Measurements from ENCODE around the gene STK39. TPM values are rescaled to one million over a fixed set of nuclear protein-coding genes. Genes with fewer than 3 reads are reported as not detected.

Gene STK39
- total RNA-seq, 6 experiments from 2014 or later = 0.29 to 1.2 (median 0.60) TPM

DNA sequence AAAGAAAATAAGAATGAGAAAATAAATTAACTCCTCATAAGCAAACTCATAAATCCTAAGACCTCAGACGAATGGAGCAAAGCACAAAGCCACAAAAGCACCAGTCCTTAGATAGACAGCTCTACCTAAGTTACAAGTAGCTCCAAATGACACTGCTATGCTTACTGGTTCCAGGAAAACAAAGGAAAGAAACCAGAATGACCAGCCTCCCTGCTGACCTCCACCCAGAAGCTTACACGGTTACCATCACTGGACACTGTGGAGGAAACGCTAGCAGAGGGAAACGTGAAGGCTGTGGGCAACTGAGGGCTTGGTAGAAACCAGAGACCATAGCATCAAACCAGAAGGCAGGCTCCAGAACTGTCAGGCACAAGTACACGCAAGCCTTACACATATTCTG is 67.8 kb downstream of the STK39 start:
- no peaks in the 10 kb centered on the region for H3K9me3 ChIP-seq

DNA sequence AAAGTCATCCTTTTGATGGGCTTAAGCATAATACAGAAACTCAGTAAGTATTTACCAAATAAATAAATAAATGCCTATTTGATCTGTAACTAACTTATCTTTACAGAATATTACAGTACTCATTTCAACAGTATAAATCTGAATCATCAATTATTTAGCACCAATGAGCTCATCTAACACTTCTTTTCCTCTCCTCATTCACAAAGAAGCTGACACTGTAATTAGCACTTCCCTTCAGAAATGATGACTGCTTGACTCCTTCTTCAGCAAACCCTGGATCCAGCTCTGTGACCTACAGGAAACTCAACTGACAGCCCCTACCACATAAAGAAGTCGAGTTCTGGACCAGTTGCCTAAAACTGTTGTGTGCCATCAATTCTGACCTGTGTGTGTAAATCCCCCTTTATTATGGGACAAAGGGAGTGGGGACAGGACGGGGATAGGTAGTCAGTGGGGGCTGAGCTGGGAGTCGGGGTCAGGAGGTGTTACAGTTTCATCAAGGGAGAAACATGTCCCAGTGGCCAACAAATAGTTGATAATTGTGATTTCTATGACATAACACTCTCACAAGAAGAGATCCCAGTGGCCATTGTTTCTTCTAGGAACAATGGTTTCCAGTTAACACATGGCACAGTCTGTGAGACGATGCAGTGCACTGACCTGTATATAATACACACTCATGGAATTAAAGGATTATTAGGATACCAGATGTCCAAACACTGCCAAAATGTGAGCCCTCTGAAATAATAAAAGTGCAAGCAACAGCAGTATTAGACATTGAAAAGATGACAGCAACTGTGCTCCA is 68.7 kb downstream of the STK39 start:
- H3K9me3 ChIP-seq = no peaks in the 10 kb centered on the region
- no peaks in the 10 kb centered on the region for H3K4me1 ChIP-seq
- H3K27ac ChIP-seq = no peak overlapping the region
- 77% methylated on average over 4 of the region's 4 CpGs for WGBS (ENCODE audit: insufficient coverage, low coverage, low lambda C conversion rate, missing lambda C conversion rate)
- no peak for ATAC-seq
- H3K4me3 ChIP-seq = no peak overlapping the region
- intact Hi-C loops (cut with DNase I) = no loop called here
- H3K36me3 ChIP-seq = no peaks in the 10 kb centered on the region
- H3K27me3 ChIP-seq = no peaks in the 10 kb centered on the region
- DNase-seq = no peak
- TF ChIP-seq POLR2A (IDR thresholded peaks at IDR 0.05) = no peak
- TF ChIP-seq, protein P1, sequence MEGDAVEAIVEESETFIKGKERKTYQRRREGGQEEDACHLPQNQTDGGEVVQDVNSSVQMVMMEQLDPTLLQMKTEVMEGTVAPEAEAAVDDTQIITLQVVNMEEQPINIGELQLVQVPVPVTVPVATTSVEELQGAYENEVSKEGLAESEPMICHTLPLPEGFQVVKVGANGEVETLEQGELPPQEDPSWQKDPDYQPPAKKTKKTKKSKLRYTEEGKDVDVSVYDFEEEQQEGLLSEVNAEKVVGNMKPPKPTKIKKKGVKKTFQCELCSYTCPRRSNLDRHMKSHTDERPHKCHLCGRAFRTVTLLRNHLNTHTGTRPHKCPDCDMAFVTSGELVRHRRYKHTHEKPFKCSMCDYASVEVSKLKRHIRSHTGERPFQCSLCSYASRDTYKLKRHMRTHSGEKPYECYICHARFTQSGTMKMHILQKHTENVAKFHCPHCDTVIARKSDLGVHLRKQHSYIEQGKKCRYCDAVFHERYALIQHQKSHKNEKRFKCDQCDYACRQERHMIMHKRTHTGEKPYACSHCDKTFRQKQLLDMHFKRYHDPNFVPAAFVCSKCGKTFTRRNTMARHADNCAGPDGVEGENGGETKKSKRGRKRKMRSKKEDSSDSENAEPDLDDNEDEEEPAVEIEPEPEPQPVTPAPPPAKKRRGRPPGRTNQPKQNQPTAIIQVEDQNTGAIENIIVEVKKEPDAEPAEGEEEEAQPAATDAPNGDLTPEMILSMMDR (IDR thresholded peaks at IDR 0.05) = no peak

More for the DNA sequence above, 67.8 kb downstream of the STK39 start:
- no peak for DNase-seq
- no peak for TF ChIP-seq POLR2A (IDR thresholded peaks at IDR 0.05)
- TF ChIP-seq, protein P1 (IDR thresholded peaks at IDR 0.05) = no peak
- 58% methylated on average over 4 of the region's 5 CpGs for WGBS (ENCODE audit: insufficient coverage, low coverage, low lambda C conversion rate, missing lambda C conversion rate)
- no peak overlapping the region for H3K27ac ChIP-seq
- ATAC-seq = no peak
- no peaks in the 10 kb centered on the region for H3K36me3 ChIP-seq
- H3K27me3 ChIP-seq = no peaks in the 10 kb centered on the region
- no peak overlapping the region for H3K4me3 ChIP-seq
- intact Hi-C loops (cut with DNase I) = no loop called here
- no peaks in the 10 kb centered on the region for H3K4me1 ChIP-seq

DNA sequence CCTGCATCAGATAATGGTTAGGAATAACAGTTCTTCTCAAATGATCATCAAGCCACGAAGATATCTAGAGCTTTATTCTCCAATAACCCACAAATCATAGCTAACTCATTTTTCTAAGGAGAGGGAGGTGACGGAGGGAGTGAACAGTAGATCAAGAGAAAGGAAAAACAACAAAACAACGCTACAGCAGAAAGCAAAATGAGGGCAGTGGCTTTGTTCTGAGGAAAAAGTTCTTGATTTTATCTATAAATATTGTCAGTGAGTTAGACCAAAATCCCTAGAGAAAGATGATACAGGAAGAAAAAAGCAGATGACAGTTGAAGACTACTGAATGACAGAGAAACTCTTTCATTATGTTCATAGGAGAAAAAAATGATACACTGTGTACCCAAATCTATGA is 71.0 kb downstream of the STK39 start:
- ATAC-seq = no peak
- 65% methylated on average over 3 of the region's 3 CpGs for WGBS (ENCODE audit: insufficient coverage, low coverage, low lambda C conversion rate, missing lambda C conversion rate)
- no peaks in the 10 kb centered on the region for H3K27me3 ChIP-seq
- H3K4me1 ChIP-seq = no peaks in the 10 kb centered on the region
- no peak for DNase-seq
- no peak for TF ChIP-seq POLR2A (IDR thresholded peaks at IDR 0.05)
- TF ChIP-seq, protein P1 (IDR thresholded peaks at IDR 0.05) = no peak
- H3K36me3 ChIP-seq = no peaks in the 10 kb centered on the region
- H3K27ac ChIP-seq = no peak overlapping the region
- intact Hi-C loops (cut with DNase I) = no loop called here
- H3K9me3 ChIP-seq = no peaks in the 10 kb centered on the region
- no peak overlapping the region for H3K4me3 ChIP-seq

DNA sequence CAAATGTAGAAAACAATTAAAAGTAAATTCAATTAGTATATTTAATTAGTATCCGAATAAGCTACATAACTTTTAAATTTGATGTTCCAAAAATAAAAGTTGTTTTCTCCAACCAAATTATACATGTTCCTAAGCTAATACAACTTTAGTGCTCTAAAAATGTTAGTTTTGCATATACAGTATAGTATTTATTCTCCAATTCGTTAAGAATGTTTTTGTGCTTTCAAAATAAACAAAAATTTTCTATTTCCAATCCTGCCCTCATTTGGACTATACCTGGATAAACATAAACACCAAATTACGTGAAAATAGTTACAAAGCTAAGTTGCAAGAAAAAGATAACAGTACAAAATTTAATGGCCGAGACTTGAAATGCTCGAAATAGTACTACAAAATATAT is 71.9 kb downstream of the STK39 start:
- Histone ChIP-seq H3K4me3 (no peak overlapping the region), H3K36me3 (no peaks in the 10 kb centered on the region), H3K4me1 (no peaks in the 10 kb centered on the region), H3K27ac (no peak overlapping the region), H3K9me3 (no peaks in the 10 kb centered on the region), H3K27me3 (no peaks in the 10 kb centered on the region)
- intact Hi-C loops (cut with DNase I) = no loop called here
- DNase-seq = no peak
- WGBS (ENCODE audit: insufficient coverage, low coverage, low lambda C conversion rate, missing lambda C conversion rate) = 66% methylated on average over 5 of the region's 5 CpGs
- no peak for TF ChIP-seq POLR2A (IDR thresholded peaks at IDR 0.05)
- TF ChIP-seq, protein P1 (IDR thresholded peaks at IDR 0.05) = no peak
- no peak for ATAC-seq

Data from right lobe of liver (tissue), 6 donors.